Fibroblast of lung (primary cell): ENCODE results near the gene PRRG2. TPM values are rescaled to one million over a fixed set of nuclear protein-coding genes. Genes with fewer than 3 reads are reported as not detected.
"Not testable (repeated sequence)": the region's sequence is repeated elsewhere in the genome, so short reads cannot be mapped to it uniquely, and the experiment has no call there.

Source experiments
- DNase-seq, 2 donors: peaks; one replicate each; pipeline versions ENCODE4 v3.0.0 to v3.0.0-alpha.2; 2010; ENCODE audit warnings: low read depth in 2 of 2
- H2AFZ ChIP-seq: 2 replicates; pipeline ENCODE4 v1.5.1; 2012; ENCODE audit warnings: low read length, control low read depth, inconsistent platforms
- H3K27ac ChIP-seq: 2 replicates; pipeline ENCODE4 v1.5.1; 2011; ENCODE audit warnings: low read length, control low read depth; ENCODE audit not compliant: insufficient read depth
- H3K27me3 ChIP-seq: 2 replicates; pipeline ENCODE4 v1.5.1; 2011; ENCODE audit warnings: mild to moderate bottlenecking, low read length; ENCODE audit not compliant: control insufficient read depth, insufficient read depth
- H3K36me3 ChIP-seq: 2 replicates; pipeline ENCODE4 v1.5.1; 2011; ENCODE audit warnings: low read length; ENCODE audit not compliant: control insufficient read depth, insufficient read depth
- H3K4me1 ChIP-seq: 2 replicates; pipeline ENCODE4 v1.5.1; 2011; ENCODE audit warnings: low read length; ENCODE audit not compliant: control insufficient read depth, insufficient read depth; ENCODE audit errors: extremely low read depth
- H3K4me2 ChIP-seq: 2 replicates; pipeline ENCODE4 v1.5.1; 2011; ENCODE audit warnings: low read length, control low read depth; ENCODE audit not compliant: insufficient read depth; ENCODE audit errors: extremely low read depth
- H3K4me3 ChIP-seq, 4 experiments: fragments of 200-600 bp in 1 of 4; sonication (generic) in 1 of 4; replicated peaks in 1 of 4; 2 replicates each; pipeline ENCODE4 v1.5.1; 2011 to 2016; ENCODE audit warnings: low read length in 4 of 4, low read depth in 3 of 4, mild to moderate bottlenecking in 3 of 4, control low read depth in 2 of 4, inconsistent platforms in 1 of 4, mixed read lengths in 1 of 4; ENCODE audit not compliant: insufficient read depth in 1 of 4; ENCODE audit errors: control extremely low read depth in 1 of 4
- H3K79me2 ChIP-seq: 2 replicates; pipeline ENCODE4 v1.5.1; 2012; ENCODE audit warnings: mild to moderate bottlenecking, low read length, inconsistent platforms; ENCODE audit not compliant: control insufficient read depth, insufficient read depth
- H3K9ac ChIP-seq: 2 replicates; pipeline ENCODE4 v1.5.1; 2011; ENCODE audit warnings: mild to moderate bottlenecking, low read length, control low read depth; ENCODE audit not compliant: insufficient read depth
- H3K9me3 ChIP-seq: 2 replicates; pipeline ENCODE4 v1.5.1; 2012; ENCODE audit warnings: low read depth, low read length; ENCODE audit not compliant: control insufficient read depth, insufficient read depth
- H4K20me1 ChIP-seq: 2 replicates; pipeline ENCODE4 v1.5.1; 2011; ENCODE audit warnings: low read length; ENCODE audit not compliant: control insufficient read depth, insufficient read depth; ENCODE audit errors: extremely low read depth
- EZH2 ChIP-seq: IDR thresholded peaks from 2 replicates; pipeline ENCODE4 v1.5.1; 2012; ENCODE audit warnings: low read length, control low read depth, mild to moderate bottlenecking; ENCODE audit errors: missing control alignments
- polyA plus RNA-seq, 2 donors: library from polyadenylated mRNA; depleted of rRNA in 1 of 2; stranded (reverse) in 1 of 2; unstranded in 1 of 2; fragments of >200 nt; gene quantifications; 2 replicates each; pipeline ENCODE4 v1.2.1, GENCODE V29; 2011 to 2012; ENCODE audit warnings: missing spikeins in 1 of 2
- total RNA-seq: library from RNA; depleted of rRNA; stranded (reverse); fragments of >200 nt; gene quantifications from 2 replicates; pipeline ENCODE4 v1.2.1, GENCODE V29; 2014
- TF ChIP-seq, protein P1 (sequence below), 2 donors: IDR thresholded peaks in 1 of 2; conservative IDR thresholded peaks in 1 of 2; 1 replicate in 1 of 2; 2 replicates in 1 of 2; pipeline ENCODE4 v1.5.1; 2011 to 2012; ENCODE audit warnings: low read length in 2 of 2, control low read depth in 1 of 2, inconsistent platforms in 1 of 2, low read depth in 1 of 2, mild to moderate bottlenecking in 1 of 2

PRRG2 gene
- total and polyA plus RNA-seq, 2 donors (not counting 1 experiment from before 2014, with no cell fraction given), result 0.17 TPM; not detected in 1

DNA sequence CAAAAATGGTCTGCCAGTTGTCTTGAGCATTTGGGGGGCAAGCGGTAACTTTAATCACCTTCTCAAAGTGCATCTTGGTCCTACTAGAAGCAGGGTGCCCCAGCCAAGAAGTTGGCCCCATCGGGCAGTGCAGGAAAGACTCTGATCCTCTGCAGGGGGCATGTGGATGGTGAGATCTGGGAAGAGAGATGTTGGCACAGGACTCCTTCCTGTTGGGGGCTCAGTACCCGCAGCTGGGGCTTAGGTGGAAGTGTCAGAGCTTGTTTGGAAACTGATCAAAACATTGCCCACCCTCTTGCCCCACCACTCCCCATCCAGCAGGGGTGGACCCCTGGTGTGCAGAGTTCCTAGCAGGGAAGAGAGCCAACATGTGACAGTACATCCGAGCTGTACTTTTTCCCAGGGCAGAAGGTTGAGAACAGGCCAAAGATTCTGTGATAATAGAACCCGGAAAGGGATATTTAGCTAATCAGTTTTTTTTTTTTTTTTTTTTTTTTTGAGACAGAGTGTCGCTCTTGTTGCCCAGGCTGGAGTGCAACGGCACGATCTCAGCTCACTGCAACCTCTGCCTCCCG is 50.0 kb downstream of the PRRG2 start:
- H3K27me3 ChIP-seq, result no peaks in the 10 kb centered on the region
- H3K9ac ChIP-seq, result no peak overlapping the region
- H3K4me3 ChIP-seq, result no peak overlapping the region
- H3K9me3 ChIP-seq, result no peaks in the 10 kb centered on the region
- H3K4me1 ChIP-seq, result no peaks in the 10 kb centered on the region
- no peaks in the 10 kb centered on the region for H3K79me2 ChIP-seq
- no peak for TF ChIP-seq EZH2
- TF ChIP-seq, protein P1, sequence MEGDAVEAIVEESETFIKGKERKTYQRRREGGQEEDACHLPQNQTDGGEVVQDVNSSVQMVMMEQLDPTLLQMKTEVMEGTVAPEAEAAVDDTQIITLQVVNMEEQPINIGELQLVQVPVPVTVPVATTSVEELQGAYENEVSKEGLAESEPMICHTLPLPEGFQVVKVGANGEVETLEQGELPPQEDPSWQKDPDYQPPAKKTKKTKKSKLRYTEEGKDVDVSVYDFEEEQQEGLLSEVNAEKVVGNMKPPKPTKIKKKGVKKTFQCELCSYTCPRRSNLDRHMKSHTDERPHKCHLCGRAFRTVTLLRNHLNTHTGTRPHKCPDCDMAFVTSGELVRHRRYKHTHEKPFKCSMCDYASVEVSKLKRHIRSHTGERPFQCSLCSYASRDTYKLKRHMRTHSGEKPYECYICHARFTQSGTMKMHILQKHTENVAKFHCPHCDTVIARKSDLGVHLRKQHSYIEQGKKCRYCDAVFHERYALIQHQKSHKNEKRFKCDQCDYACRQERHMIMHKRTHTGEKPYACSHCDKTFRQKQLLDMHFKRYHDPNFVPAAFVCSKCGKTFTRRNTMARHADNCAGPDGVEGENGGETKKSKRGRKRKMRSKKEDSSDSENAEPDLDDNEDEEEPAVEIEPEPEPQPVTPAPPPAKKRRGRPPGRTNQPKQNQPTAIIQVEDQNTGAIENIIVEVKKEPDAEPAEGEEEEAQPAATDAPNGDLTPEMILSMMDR (conservative IDR thresholded peaks at IDR 0.05 in 1 of 2, IDR thresholded peaks at IDR 0.05 in 1 of 2; ENCODE audit: low read depth in 1 of 2, low read length in 2 of 2), result no peak
- DNase-seq, result no peak
- no peak overlapping the region for H3K27ac ChIP-seq
- H3K4me2 ChIP-seq, result no peak overlapping the region
- peaks cover 2% of the 10 kb centered on the region for H3K36me3 ChIP-seq
- no peak overlapping the region for H2AFZ ChIP-seq
- H4K20me1 ChIP-seq, result no peaks in the 10 kb centered on the region

DNA sequence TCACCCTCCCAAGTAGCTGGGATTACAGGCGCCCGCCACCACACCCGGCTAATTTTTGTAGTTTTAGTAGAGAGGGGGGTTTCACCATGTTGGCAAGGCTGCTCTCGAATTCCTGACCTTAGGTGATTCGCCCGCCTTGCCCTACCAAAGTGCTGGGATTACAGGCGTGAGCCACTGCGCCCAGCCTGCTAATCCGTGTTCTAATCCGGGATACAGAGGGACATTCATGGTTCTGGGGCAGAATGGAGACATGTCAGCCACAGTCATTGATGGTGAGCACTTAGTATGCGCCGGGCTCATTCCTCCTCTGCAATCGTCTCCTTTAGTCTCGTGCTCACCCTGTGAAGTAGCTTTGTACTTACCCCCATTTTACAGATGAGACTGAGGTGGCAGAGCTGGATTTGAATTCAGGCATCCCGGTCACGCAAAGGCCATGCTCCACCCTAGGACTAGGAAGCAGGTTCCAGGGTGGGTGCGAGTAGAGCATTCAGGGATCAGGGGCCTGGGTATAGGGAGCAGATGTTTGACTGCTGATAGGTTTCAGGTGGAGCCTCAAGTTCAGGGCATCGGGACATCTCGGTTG is 50.6 kb downstream of the PRRG2 start:
- H2AFZ ChIP-seq, result no peak overlapping the region
- no peaks in the 10 kb centered on the region for H3K79me2 ChIP-seq
- no peaks in the 10 kb centered on the region for H3K27me3 ChIP-seq
- no peak overlapping the region for H3K4me3 ChIP-seq
- TF ChIP-seq EZH2, result no peak
- TF ChIP-seq, protein P1 (conservative IDR thresholded peaks at IDR 0.05 in 1 of 2, IDR thresholded peaks at IDR 0.05 in 1 of 2; ENCODE audit: low read depth in 1 of 2, low read length in 2 of 2), result no peak
- H3K9ac ChIP-seq, result no peak overlapping the region
- H3K4me1 ChIP-seq, result no peaks in the 10 kb centered on the region
- no peaks in the 10 kb centered on the region for H4K20me1 ChIP-seq
- H3K4me2 ChIP-seq, result no peak overlapping the region
- H3K27ac ChIP-seq, result no peak overlapping the region
- peaks cover 2% of the 10 kb centered on the region for H3K36me3 ChIP-seq
- H3K9me3 ChIP-seq, result no peaks in the 10 kb centered on the region
- DNase-seq, result no peak

DNA sequence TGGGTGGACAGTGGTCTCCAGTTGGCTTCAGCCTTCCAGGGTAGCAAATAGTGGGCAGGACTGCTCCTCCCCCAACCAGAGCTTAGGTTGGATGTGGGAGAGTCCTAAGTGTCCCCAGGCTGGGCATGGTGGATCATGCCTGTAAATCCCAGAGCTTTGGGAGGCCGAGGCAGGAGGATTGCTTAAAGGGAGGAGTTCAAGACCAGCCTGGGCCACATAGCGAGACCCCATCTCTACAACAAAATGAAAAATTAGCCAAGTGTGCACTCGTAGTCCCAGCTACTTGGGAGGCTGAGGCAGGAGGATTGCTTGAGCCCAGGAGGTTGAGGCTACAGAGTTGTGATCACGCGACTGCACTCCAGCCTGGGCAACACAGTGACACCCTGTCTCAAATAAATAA is 51.5 kb downstream of the PRRG2 start:
- no peak overlapping the region for H3K9ac ChIP-seq
- no peaks in the 10 kb centered on the region for H3K9me3 ChIP-seq
- H2AFZ ChIP-seq, result no peak overlapping the region
- DNase-seq, result no peak
- no peaks in the 10 kb centered on the region for H4K20me1 ChIP-seq
- H3K36me3 ChIP-seq, result peaks cover 2% of the 10 kb centered on the region
- H3K79me2 ChIP-seq, result no peaks in the 10 kb centered on the region
- TF ChIP-seq, protein P1 (conservative IDR thresholded peaks at IDR 0.05 in 1 of 2, IDR thresholded peaks at IDR 0.05 in 1 of 2; ENCODE audit: low read depth in 1 of 2, low read length in 2 of 2), result no peak
- TF ChIP-seq EZH2, result no peak
- no peak overlapping the region for H3K4me3 ChIP-seq
- H3K27me3 ChIP-seq, result no peaks in the 10 kb centered on the region
- H3K4me2 ChIP-seq, result no peak overlapping the region
- no peak overlapping the region for H3K27ac ChIP-seq
- H3K4me1 ChIP-seq, result no peaks in the 10 kb centered on the region

DNA sequence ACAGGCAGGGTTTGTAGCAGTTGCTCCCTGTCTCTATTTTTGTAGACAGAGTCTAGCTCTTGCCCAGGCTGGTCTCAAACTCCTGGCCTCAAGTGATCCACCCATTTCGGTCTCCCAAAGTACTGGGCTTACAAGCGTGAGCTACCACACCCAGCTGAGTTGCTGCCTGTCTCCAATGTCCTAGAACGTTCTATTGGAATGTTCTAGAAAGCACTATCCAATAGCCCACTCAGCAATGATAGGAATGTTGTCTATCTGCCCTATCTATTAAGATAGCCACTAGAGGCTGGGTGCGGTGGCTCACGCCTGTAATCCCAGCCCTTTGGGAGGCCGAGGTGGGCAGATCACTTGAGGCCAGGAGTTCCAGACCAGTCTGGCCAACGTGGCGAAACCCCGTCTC is 52.2 kb downstream of the PRRG2 start:
- H2AFZ ChIP-seq, H4K20me1 ChIP-seq, H3K9me3 ChIP-seq, H3K4me2 ChIP-seq, H3K79me2 ChIP-seq, H3K27ac ChIP-seq, H3K27me3 ChIP-seq, H3K36me3 ChIP-seq, H3K4me3 ChIP-seq, H3K9ac ChIP-seq, H3K4me1 ChIP-seq: not testable (repeated sequence)
- peak in 1 of 2 donors; percentile 44 for DNase-seq
